ENCODE data around the gene KNDC1. TPM values are rescaled to one million over a fixed set of nuclear protein-coding genes. Genes with fewer than 3 reads are reported as not detected.
"Not testable (repeated sequence)": the region's sequence is repeated elsewhere in the genome, so short reads cannot be mapped to it uniquely, and the experiment has no call there.

KNDC1 gene
- total and polyA plus RNA-seq, 2 experiments from 2014 or later, result 10.8 to 33.9 TPM

GRCh38 chr10:133261726-133262325 is 101.8 kb downstream of the KNDC1 start:
- peak overlapping the region; percentile 94 for H3K4me3 ChIP-seq
- no peaks in the 10 kb centered on the region for H3K36me3 ChIP-seq
- H3K27ac ChIP-seq, result peak overlapping the region; percentile 30
- H3K9me3 ChIP-seq (ENCODE audit: low read depth), result no peaks in the 10 kb centered on the region
- peaks cover 5% of the 10 kb centered on the region for H3K4me1 ChIP-seq (ENCODE audit: low read depth)
- peak; percentile 74 to 79 for DNase-seq (ENCODE audit: low read depth in 1 of 2, low spot score in 1 of 2)
- no peaks in the 10 kb centered on the region for H3K27me3 ChIP-seq
- TF ChIP-seq, protein P1, sequence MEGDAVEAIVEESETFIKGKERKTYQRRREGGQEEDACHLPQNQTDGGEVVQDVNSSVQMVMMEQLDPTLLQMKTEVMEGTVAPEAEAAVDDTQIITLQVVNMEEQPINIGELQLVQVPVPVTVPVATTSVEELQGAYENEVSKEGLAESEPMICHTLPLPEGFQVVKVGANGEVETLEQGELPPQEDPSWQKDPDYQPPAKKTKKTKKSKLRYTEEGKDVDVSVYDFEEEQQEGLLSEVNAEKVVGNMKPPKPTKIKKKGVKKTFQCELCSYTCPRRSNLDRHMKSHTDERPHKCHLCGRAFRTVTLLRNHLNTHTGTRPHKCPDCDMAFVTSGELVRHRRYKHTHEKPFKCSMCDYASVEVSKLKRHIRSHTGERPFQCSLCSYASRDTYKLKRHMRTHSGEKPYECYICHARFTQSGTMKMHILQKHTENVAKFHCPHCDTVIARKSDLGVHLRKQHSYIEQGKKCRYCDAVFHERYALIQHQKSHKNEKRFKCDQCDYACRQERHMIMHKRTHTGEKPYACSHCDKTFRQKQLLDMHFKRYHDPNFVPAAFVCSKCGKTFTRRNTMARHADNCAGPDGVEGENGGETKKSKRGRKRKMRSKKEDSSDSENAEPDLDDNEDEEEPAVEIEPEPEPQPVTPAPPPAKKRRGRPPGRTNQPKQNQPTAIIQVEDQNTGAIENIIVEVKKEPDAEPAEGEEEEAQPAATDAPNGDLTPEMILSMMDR (IDR thresholded peaks at IDR 0.05; ENCODE audit: low read depth, low read length), result no peak

DNA sequence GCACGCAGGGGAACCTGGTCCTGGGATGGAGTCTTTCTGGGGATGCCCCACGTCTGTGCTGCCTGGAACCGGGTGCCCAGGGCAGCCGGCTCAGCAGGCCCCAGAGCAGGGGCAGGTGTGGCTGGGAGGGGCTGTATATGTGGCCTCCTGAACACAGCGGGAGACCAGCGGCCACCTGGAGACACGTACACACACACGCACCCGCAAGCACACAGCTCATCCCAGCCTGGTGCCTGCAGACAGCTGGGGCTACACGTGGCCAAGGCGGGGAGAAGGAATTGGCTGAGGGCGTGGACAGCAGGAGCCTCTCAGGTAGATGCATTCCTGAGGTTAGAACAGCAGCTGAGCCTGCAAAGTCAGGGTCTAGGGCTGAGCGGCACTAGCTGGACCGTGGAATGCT is 102.7 kb downstream of the KNDC1 start:
- DNase-seq (ENCODE audit: low read depth in 1 of 2, low spot score in 1 of 2), result no peak
- no peaks in the 10 kb centered on the region for H3K36me3 ChIP-seq
- H3K27me3 ChIP-seq, result no peaks in the 10 kb centered on the region
- H3K4me1 ChIP-seq (ENCODE audit: low read depth), result peaks cover 5% of the 10 kb centered on the region
- no peaks in the 10 kb centered on the region for H3K9me3 ChIP-seq (ENCODE audit: low read depth)
- no peak overlapping the region for H3K4me3 ChIP-seq
- H3K27ac ChIP-seq, result no peak overlapping the region
- TF ChIP-seq, protein P1 (IDR thresholded peaks at IDR 0.05; ENCODE audit: low read depth, low read length), result no peak

GRCh38 chr10:133263674-133264073 is 103.7 kb downstream of the KNDC1 start:
- no peak for DNase-seq (ENCODE audit: low read depth in 1 of 2, low spot score in 1 of 2)
- H3K4me3 ChIP-seq, result no peak overlapping the region
- H3K9me3 ChIP-seq (ENCODE audit: low read depth), result no peaks in the 10 kb centered on the region
- H3K4me1 ChIP-seq (ENCODE audit: low read depth), result peaks cover 5% of the 10 kb centered on the region
- no peaks in the 10 kb centered on the region for H3K36me3 ChIP-seq
- no peak overlapping the region for H3K27ac ChIP-seq
- no peaks in the 10 kb centered on the region for H3K27me3 ChIP-seq
- TF ChIP-seq, protein P1 (IDR thresholded peaks at IDR 0.05; ENCODE audit: low read depth, low read length), result no peak

- no peak for DNase-seq (ENCODE audit: low read depth in 1 of 2, low spot score in 1 of 2)
- Histone ChIP-seq H3K36me3 (no peaks in the 10 kb centered on the region), H3K27ac (no peak overlapping the region), H3K27me3 (no peaks in the 10 kb centered on the region), H3K4me1 (ENCODE audit: low read depth) (peaks cover 5% of the 10 kb centered on the region), H3K9me3 (ENCODE audit: low read depth) (no peaks in the 10 kb centered on the region), H3K4me3 (no peak overlapping the region)
- TF ChIP-seq, protein P1 (IDR thresholded peaks at IDR 0.05; ENCODE audit: low read depth, low read length), result no peak
Measured at GRCh38 chr10:133264461-133264860, 104.4 kb downstream of the KNDC1 start.

GRCh38 chr10:133265052-133265451 is 105.0 kb downstream of the KNDC1 start:
- not testable (repeated sequence) for H3K4me3 ChIP-seq; H3K27me3 ChIP-seq; DNase-seq (ENCODE audit: low read depth in 1 of 2, low spot score in 1 of 2); H3K4me1 ChIP-seq (ENCODE audit: low read depth); H3K9me3 ChIP-seq (ENCODE audit: low read depth); H3K36me3 ChIP-seq; H3K27ac ChIP-seq

GRCh38 chr10:133266056-133266795 is 106.2 kb downstream of the KNDC1 start:
- no peaks in the 10 kb centered on the region for H3K27me3 ChIP-seq
- TF ChIP-seq, protein P1 (IDR thresholded peaks at IDR 0.05; ENCODE audit: low read depth, low read length), result no peak
- no peak overlapping the region for H3K27ac ChIP-seq
- DNase-seq (ENCODE audit: low read depth in 1 of 2, low spot score in 1 of 2), result no peak
- H3K9me3 ChIP-seq (ENCODE audit: low read depth), result no peaks in the 10 kb centered on the region
- H3K4me1 ChIP-seq (ENCODE audit: low read depth), result peaks cover 1% of the 10 kb centered on the region
- no peaks in the 10 kb centered on the region for H3K36me3 ChIP-seq
- H3K4me3 ChIP-seq, result no peak overlapping the region
